WTC11 (cell line): ENCODE data around the gene ACOX3. TPM values are rescaled to one million over a fixed set of nuclear protein-coding genes. Genes with fewer than 3 reads are reported as not detected.

Experiments used
- ATAC-seq: fragments of 200-7000 bp; cut with Tn5 transposase; 2 replicates; pipeline ENCODE4 v1.10.0; 2021; ENCODE audit warnings: mild to moderate bottlenecking, moderate library complexity
- CTCF ChIA-PET: fragments of 300-600 bp; sonication (Branson Sonifier 250); formaldehyde crosslinking; loops from one replicate; lab custom pipeline; 2021; ENCODE audit warnings: antibody characterized with exemption; lab: Charles Lee
- POLR2A ChIA-PET: fragments of 350-600 bp; sonication (Branson Sonifier 250); formaldehyde crosslinking; loops from one replicate; lab custom pipeline; 2021; ENCODE audit warnings: antibody characterized with exemption; lab: Charles Lee
- DNase-seq: peaks from one replicate; pipeline ENCODE4 v3.0.0; 2021; ENCODE audit warnings: low spot score
- H3K27ac Mint-ChIP-seq: 2 replicates; pipeline ENCODE4 v1.8.0; 2021; ENCODE audit warnings: mixed read lengths
- H3K27me3 Mint-ChIP-seq: 2 replicates; pipeline ENCODE4 v1.8.0; 2021; ENCODE audit warnings: low read depth, mild to moderate bottlenecking, moderate library complexity, mixed read lengths
- H3K36me3 Mint-ChIP-seq: 2 replicates; pipeline ENCODE4 v1.8.0; 2021; ENCODE audit warnings: mixed read lengths
- H3K4me1 Mint-ChIP-seq: 2 replicates; pipeline ENCODE4 v1.8.0; 2022; ENCODE audit warnings: mixed read lengths
- H3K4me3 Mint-ChIP-seq: 2 replicates; pipeline ENCODE4 v1.8.0; 2021; ENCODE audit warnings: mild to moderate bottlenecking, moderate library complexity, mixed read lengths
- H3K9me3 Mint-ChIP-seq: 2 replicates; pipeline ENCODE4 v1.8.0; 2021; ENCODE audit warnings: mixed read lengths
- ATF1 ChIP-seq: sonication (generic); formaldehyde crosslinking; IDR thresholded peaks from 2 replicates; pipeline ENCODE4 v1.8.1; 2023; ENCODE audit warnings: mild to moderate bottlenecking, moderate library complexity, missing genetic modification reagents
- CREB1 ChIP-seq: sonication (generic); formaldehyde crosslinking; IDR thresholded peaks from 2 replicates; pipeline ENCODE4 v1.8.0; 2023; ENCODE audit warnings: mild to moderate bottlenecking, missing genetic modification reagents
- ELF4 ChIP-seq: sonication (generic); formaldehyde crosslinking; IDR thresholded peaks from 2 replicates; pipeline ENCODE4 v1.8.1; 2022; ENCODE audit warnings: low read depth, mild to moderate bottlenecking, moderate library complexity, missing genetic modification reagents
- EMX1 ChIP-seq: fragments of 250-450 bp; sonication (Bioruptor Pico); IDR thresholded peaks from 2 replicates; pipeline ENCODE4 v1.8.0; 2021; ENCODE audit warnings: mild to moderate bottlenecking
- GRHL2 ChIP-seq: fragments of 250-450 bp; sonication (Bioruptor Pico); IDR thresholded peaks from 2 replicates; pipeline ENCODE4 v1.8.0; 2022; ENCODE audit warnings: mild to moderate bottlenecking, moderate library complexity; ENCODE audit not compliant: insufficient replicate concordance, severe bottlenecking
- GTF2I ChIP-seq: fragments of 250-450 bp; sonication (Bioruptor Pico); conservative IDR thresholded peaks from 2 replicates; pipeline ENCODE4 v1.4.0; 2021; ENCODE audit warnings: mild to moderate bottlenecking
- JUN ChIP-seq: sonication (generic); formaldehyde crosslinking; IDR thresholded peaks from 2 replicates; pipeline ENCODE4 v1.8.0; 2023; ENCODE audit warnings: mild to moderate bottlenecking, missing genetic modification reagents
- OVOL2 ChIP-seq: fragments of 250-450 bp; sonication (Bioruptor Pico); IDR thresholded peaks from 2 replicates; pipeline ENCODE4 v1.9.0; 2021; ENCODE audit warnings: mild to moderate bottlenecking, borderline replicate concordance
- SMAD3 ChIP-seq: sonication (generic); formaldehyde crosslinking; IDR thresholded peaks from 2 replicates; pipeline ENCODE4 v1.8.0; 2022; ENCODE audit warnings: missing genetic modification reagents, mild to moderate bottlenecking, borderline replicate concordance
- SOX15 ChIP-seq: fragments of 250-450 bp; sonication (Bioruptor Pico); IDR thresholded peaks from 2 replicates; pipeline ENCODE4 v1.9.0; 2021; ENCODE audit warnings: mild to moderate bottlenecking
- ZNF219 ChIP-seq: sonication (generic); formaldehyde crosslinking; IDR thresholded peaks from 2 replicates; pipeline ENCODE4 v1.8.0; 2023; ENCODE audit warnings: missing genetic modification reagents, mild to moderate bottlenecking, borderline replicate concordance
- ZNF232 ChIP-seq: sonication (generic); formaldehyde crosslinking; IDR thresholded peaks from 2 replicates; pipeline ENCODE4 v1.8.0; 2022; ENCODE audit warnings: mild to moderate bottlenecking, missing genetic modification reagents
- ZNF263 ChIP-seq: sonication (generic); formaldehyde crosslinking; IDR thresholded peaks from 2 replicates; pipeline ENCODE4 v1.8.1; 2022; ENCODE audit warnings: low read depth, mild to moderate bottlenecking, moderate library complexity, missing genetic modification reagents
- total RNA-seq: library from RNA; stranded (reverse); gene quantifications from 3 replicates; pipeline ENCODE4 v1.2.3, GENCODE V29; 2021
- TF ChIP-seq, protein P1 (sequence below): sonication (generic); formaldehyde crosslinking; conservative IDR thresholded peaks from 2 replicates; pipeline ENCODE4 v1.8.1; 2022; ENCODE audit warnings: mild to moderate bottlenecking, missing genetic modification reagents
- TF ChIP-seq, protein P2 (sequence below): sonication (generic); formaldehyde crosslinking; IDR thresholded peaks from 2 replicates; pipeline ENCODE4 v1.8.0; 2022; ENCODE audit warnings: mild to moderate bottlenecking, missing genetic modification reagents
- TF ChIP-seq, protein P3 (sequence below): fragments of 250-450 bp; sonication (Bioruptor Pico); IDR thresholded peaks from 2 replicates; pipeline ENCODE4 v2.1.2; 2022; ENCODE audit warnings: mild to moderate bottlenecking, moderate library complexity
- TF ChIP-seq, protein P4 (sequence below): sonication (generic); formaldehyde crosslinking; IDR thresholded peaks from 2 replicates; pipeline ENCODE4 v1.8.1; 2023; ENCODE audit warnings: mild to moderate bottlenecking, missing genetic modification reagents, moderate library complexity
- TF ChIP-seq, protein P5 (sequence below): sonication (generic); formaldehyde crosslinking; IDR thresholded peaks from 2 replicates; pipeline ENCODE4 v1.8.1; 2023; ENCODE audit warnings: mild to moderate bottlenecking, missing genetic modification reagents, moderate library complexity
- TF ChIP-seq, protein P6 (sequence below): sonication (generic); formaldehyde crosslinking; IDR thresholded peaks from 2 replicates; pipeline ENCODE4 v1.8.1; 2022; ENCODE audit warnings: missing genetic modification reagents, borderline replicate concordance
- TF ChIP-seq, protein P7 (sequence below): fragments of 250-450 bp; sonication (Bioruptor Pico); IDR thresholded peaks from 2 replicates; pipeline ENCODE4 v1.9.0; 2021; ENCODE audit warnings: mild to moderate bottlenecking, borderline replicate concordance

Gene ACOX3
- total RNA-seq, 1 experiment from 2014 or later = 10.7 TPM

DNA sequence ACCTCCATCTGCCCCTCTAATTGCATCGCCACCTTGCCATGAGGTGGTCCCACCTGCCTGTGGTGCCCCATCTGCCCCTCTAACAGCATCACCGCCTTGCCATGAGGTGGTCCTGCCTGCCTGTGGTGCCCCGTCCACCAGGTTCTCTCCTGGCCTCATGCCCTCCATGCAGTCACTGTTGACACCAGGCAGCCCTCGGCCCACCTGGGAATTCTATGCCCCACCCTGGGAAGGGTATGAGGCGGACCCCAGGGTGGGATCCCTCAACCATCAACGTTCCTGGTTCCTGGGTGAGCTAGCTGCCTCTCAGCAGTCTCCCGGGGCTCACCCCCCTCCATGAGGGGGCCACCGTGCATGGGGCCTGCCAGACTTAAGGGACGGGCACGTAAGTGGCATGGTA is 38.9 kb downstream of the ACOX3 start:
- Mint-ChIP-seq H3K9me3 (peaks cover 11% of the 10 kb centered on the region), H3K4me1 (peaks cover 15% of the 10 kb centered on the region), H3K4me3 (no peak overlapping the region), H3K27me3 (peaks cover 2% of the 10 kb centered on the region; the same call in 1 of the 2 replicates), H3K27ac (no peak overlapping the region), H3K36me3 (peaks cover 17% of the 10 kb centered on the region)
- ATAC-seq (no peak), DNase-seq (no peak)
- TF ChIP-seq, protein P1, sequence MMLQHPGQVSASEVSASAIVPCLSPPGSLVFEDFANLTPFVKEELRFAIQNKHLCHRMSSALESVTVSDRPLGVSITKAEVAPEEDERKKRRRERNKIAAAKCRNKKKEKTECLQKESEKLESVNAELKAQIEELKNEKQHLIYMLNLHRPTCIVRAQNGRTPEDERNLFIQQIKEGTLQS = no peak
- TF ChIP-seq OVOL2 = no peak
- no peak for TF ChIP-seq SOX15 (CRISPR knock-in tag)
- TF ChIP-seq, protein P2, sequence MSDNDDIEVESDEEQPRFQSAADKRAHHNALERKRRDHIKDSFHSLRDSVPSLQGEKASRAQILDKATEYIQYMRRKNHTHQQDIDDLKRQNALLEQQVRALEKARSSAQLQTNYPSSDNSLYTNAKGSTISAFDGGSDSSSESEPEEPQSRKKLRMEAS (CRISPR knock-in tag) = no peak
- no peak for TF ChIP-seq JUN (CRISPR knock-in tag)
- TF ChIP-seq, protein P3, sequence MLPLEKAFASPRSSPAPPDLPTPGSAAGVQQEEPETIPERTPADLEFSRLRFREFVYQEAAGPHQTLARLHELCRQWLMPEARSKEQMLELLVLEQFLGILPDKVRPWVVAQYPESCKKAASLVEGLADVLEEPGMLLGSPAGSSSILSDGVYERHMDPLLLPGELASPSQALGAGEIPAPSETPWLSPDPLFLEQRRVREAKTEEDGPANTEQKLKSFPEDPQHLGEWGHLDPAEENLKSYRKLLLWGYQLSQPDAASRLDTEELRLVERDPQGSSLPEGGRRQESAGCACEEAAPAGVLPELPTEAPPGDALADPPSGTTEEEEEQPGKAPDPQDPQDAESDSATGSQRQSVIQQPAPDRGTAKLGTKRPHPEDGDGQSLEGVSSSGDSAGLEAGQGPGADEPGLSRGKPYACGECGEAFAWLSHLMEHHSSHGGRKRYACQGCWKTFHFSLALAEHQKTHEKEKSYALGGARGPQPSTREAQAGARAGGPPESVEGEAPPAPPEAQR (CRISPR knock-in tag) = no peak
- ChIA-PET CTCF (interaction anchor here (0.7 to 2.7 kb wide), 13 partner anchors 10 to 225 kb away, joined by 3 to 59 read pairs (median 6); no protein-coding TSS in a partner anchor), POLR2A (no interaction called here)

DNA sequence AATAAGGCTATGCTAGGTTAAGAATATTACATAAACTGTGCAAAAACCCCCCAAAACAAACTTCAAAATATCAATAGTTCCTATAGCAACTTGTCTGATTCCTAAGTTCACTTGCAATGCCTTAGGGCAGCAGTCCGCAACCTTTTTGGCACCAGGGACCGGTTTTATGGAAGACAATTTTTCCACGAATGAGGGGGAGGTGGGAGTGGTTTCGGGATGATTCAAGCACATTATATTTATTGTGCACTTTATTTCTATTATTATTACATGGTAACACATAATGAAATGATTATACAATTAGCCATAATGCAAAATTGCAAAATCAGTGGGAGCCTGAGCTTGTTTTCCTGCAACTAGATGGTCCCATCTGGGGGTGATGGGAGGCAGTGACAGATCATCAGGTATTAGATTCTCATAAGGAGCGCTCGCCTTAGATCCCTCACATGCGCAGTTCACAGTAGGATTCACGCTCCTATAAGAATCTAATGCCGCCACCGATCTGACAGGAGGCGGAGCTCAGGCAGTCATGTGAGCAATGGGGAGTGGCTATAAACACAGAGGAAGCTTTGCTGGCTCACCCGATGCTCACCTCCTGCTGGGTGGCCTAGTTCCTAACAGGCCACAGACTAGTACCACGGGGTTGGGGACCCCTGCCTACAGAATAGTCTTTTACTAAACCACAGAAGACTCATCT is 39.7 kb downstream of the ACOX3 start:
- TF ChIP-seq, protein P4, sequence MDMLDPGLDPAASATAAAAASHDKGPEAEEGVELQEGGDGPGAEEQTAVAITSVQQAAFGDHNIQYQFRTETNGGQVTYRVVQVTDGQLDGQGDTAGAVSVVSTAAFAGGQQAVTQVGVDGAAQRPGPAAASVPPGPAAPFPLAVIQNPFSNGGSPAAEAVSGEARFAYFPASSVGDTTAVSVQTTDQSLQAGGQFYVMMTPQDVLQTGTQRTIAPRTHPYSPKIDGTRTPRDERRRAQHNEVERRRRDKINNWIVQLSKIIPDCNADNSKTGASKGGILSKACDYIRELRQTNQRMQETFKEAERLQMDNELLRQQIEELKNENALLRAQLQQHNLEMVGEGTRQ = peak; percentile 52
- TF ChIP-seq CREB1 (CRISPR knock-in tag) = no peak
- TF ChIP-seq, protein P5, sequence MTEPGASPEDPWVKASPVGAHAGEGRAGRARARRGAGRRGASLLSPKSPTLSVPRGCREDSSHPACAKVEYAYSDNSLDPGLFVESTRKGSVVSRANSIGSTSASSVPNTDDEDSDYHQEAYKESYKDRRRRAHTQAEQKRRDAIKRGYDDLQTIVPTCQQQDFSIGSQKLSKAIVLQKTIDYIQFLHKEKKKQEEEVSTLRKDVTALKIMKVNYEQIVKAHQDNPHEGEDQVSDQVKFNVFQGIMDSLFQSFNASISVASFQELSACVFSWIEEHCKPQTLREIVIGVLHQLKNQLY (CRISPR knock-in tag) = no peak
- Mint-ChIP-seq H3K4me3 (no peak overlapping the region), H3K27ac (no peak overlapping the region), H3K27me3 (no peaks in the 10 kb centered on the region), H3K4me1 (peaks cover 22% of the 10 kb centered on the region), H3K9me3 (peaks cover 2% of the 10 kb centered on the region), H3K36me3 (peaks cover 8% of the 10 kb centered on the region)
- DNase-seq (no peak), ATAC-seq (no peak)
- ChIA-PET POLR2A (no interaction called here), CTCF (interaction anchor here (0.7 to 2.7 kb wide), 5 partner anchors 58 to 224 kb away, joined by 3 to 59 read pairs (median 5); no protein-coding TSS in a partner anchor)

DNA sequence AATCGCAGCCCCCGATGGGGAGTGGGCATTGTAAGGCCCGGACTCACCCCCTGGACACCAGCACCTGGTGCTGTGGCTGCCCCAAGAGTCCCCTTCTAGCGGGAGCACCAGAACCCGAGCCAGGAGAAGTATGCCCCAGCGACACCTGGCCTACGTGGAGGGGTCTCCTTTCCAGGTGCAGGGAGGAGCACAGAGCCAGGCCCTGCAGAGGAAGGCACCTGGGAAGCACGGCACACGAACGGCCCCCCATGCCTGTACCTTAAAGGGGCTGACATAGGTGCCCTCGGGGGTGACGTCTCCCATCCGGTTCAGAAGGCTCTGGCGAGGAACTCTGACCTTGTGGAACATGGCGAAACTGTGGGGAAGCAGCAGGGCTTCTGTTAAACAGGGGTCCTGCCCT is 41.2 kb downstream of the ACOX3 start:
- no peak for DNase-seq
- no peak overlapping the region for H3K4me3 Mint-ChIP-seq
- CTCF ChIA-PET = interaction anchor here (3.7 kb wide), 1 partner anchor 79 kb away, joined by 25 read pairs; no protein-coding TSS in a partner anchor
- peaks cover 22% of the 10 kb centered on the region for H3K4me1 Mint-ChIP-seq
- H3K36me3 Mint-ChIP-seq = no peaks in the 10 kb centered on the region; the same call in 1 of the 2 replicates
- POLR2A ChIA-PET = no interaction called here
- H3K27ac Mint-ChIP-seq = no peak overlapping the region
- TF ChIP-seq ZNF219 (CRISPR knock-in tag) (no peak), ATF1 (no peak), ELF4 (no peak), GRHL2 (no peak), EMX1 (CRISPR knock-in tag) (no peak), SMAD3 (CRISPR knock-in tag) (no peak), ZNF263 (no peak), ZNF232 (CRISPR knock-in tag) (no peak), GTF2I (CRISPR knock-in tag) (no peak)
- TF ChIP-seq, protein P6, sequence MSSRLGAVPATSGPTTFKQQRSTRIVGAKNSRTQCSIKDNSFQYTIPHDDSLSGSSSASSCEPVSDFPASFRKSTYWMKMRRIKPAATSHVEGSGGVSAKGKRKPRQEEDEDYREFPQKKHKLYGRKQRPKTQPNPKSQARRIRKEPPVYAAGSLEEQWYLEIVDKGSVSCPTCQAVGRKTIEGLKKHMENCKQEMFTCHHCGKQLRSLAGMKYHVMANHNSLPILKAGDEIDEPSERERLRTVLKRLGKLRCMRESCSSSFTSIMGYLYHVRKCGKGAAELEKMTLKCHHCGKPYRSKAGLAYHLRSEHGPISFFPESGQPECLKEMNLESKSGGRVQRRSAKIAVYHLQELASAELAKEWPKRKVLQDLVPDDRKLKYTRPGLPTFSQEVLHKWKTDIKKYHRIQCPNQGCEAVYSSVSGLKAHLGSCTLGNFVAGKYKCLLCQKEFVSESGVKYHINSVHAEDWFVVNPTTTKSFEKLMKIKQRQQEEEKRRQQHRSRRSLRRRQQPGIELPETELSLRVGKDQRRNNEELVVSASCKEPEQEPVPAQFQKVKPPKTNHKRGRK (CRISPR knock-in tag) = no peak
- TF ChIP-seq, protein P7, sequence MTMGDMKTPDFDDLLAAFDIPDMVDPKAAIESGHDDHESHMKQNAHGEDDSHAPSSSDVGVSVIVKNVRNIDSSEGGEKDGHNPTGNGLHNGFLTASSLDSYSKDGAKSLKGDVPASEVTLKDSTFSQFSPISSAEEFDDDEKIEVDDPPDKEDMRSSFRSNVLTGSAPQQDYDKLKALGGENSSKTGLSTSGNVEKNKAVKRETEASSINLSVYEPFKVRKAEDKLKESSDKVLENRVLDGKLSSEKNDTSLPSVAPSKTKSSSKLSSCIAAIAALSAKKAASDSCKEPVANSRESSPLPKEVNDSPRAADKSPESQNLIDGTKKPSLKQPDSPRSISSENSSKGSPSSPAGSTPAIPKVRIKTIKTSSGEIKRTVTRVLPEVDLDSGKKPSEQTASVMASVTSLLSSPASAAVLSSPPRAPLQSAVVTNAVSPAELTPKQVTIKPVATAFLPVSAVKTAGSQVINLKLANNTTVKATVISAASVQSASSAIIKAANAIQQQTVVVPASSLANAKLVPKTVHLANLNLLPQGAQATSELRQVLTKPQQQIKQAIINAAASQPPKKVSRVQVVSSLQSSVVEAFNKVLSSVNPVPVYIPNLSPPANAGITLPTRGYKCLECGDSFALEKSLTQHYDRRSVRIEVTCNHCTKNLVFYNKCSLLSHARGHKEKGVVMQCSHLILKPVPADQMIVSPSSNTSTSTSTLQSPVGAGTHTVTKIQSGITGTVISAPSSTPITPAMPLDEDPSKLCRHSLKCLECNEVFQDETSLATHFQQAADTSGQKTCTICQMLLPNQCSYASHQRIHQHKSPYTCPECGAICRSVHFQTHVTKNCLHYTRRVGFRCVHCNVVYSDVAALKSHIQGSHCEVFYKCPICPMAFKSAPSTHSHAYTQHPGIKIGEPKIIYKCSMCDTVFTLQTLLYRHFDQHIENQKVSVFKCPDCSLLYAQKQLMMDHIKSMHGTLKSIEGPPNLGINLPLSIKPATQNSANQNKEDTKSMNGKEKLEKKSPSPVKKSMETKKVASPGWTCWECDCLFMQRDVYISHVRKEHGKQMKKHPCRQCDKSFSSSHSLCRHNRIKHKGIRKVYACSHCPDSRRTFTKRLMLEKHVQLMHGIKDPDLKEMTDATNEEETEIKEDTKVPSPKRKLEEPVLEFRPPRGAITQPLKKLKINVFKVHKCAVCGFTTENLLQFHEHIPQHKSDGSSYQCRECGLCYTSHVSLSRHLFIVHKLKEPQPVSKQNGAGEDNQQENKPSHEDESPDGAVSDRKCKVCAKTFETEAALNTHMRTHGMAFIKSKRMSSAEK (CRISPR knock-in tag) = no peak
- TF ChIP-seq, protein P2 (CRISPR knock-in tag) = no peak
- TF ChIP-seq, all 79 proteins: peak for 0
- Mint-ChIP-seq H3K9me3 (no peaks in the 10 kb centered on the region), H3K27me3 (no peaks in the 10 kb centered on the region)
- no peak for ATAC-seq
